Neural cell (in vitro differentiated cells): ENCODE results near the gene USP25. TPM values are rescaled to one million over a fixed set of nuclear protein-coding genes. Genes with fewer than 3 reads are reported as not detected.

ENCODE experiments used
- H2AFZ ChIP-seq: fragments of 200-600, 300-800 bp; sonication (generic), shearing (Covaris generic); 2 replicates; pipeline ENCODE4 v1.6.0; 2014; ENCODE audit warnings: low read depth, mild to moderate bottlenecking, antibody characterized with exemption, low read length, moderate library complexity
- H3F3A ChIP-seq: fragments of 200-600 bp; shearing (Covaris generic); 2 replicates; pipeline ENCODE4 v1.6.1; 2016; ENCODE audit warnings: mild to moderate bottlenecking, moderate library complexity, mixed read lengths, antibody characterized with exemption, low read length; ENCODE audit not compliant: insufficient read depth, poor library complexity, severe bottlenecking
- H3K27ac ChIP-seq: fragments of 200-600, 300-800 bp; sonication (generic), shearing (Covaris generic); 2 replicates; pipeline ENCODE4 v1.5.1; 2014; ENCODE audit warnings: mild to moderate bottlenecking, low read length, moderate library complexity
- H3K27me3 ChIP-seq: fragments of 300-800, 200-600 bp; sonication (generic), shearing (Covaris generic); 2 replicates; pipeline ENCODE4 v1.6.0; 2014; ENCODE audit warnings: mild to moderate bottlenecking, low read depth, low read length, moderate library complexity; ENCODE audit not compliant: insufficient read depth
- H3K36me3 ChIP-seq: fragments of 300-800, 200-600 bp; sonication (generic), shearing (Covaris generic); 2 replicates; pipeline ENCODE4 v1.5.1; 2014; ENCODE audit warnings: mild to moderate bottlenecking, antibody characterized with exemption, low read length, moderate library complexity; ENCODE audit not compliant: insufficient read depth
- H3K4me2 ChIP-seq: fragments of 300-800, 200-600 bp; sonication (generic), shearing (Covaris generic); 2 replicates; pipeline ENCODE4 v1.6.0; 2014; ENCODE audit warnings: mild to moderate bottlenecking, low read length
- H3K4me3 ChIP-seq: fragments of 300-800, 200-600 bp; sonication (generic), shearing (Covaris generic); 2 replicates; pipeline ENCODE4 v1.5.1; 2014; ENCODE audit warnings: mild to moderate bottlenecking, low read length, moderate library complexity
- H3K79me2 ChIP-seq: fragments of 200-600 bp; shearing (Covaris generic); replicated peaks from 2 replicates; pipeline ENCODE4 v1.6.0; 2014; ENCODE audit warnings: mild to moderate bottlenecking, low read length, moderate library complexity; ENCODE audit not compliant: insufficient read depth
- H3K9ac ChIP-seq: fragments of 300-800, 200-600 bp; sonication (generic), shearing (Covaris generic); 2 replicates; pipeline ENCODE4 v1.6.1; 2016; ENCODE audit warnings: mild to moderate bottlenecking, low read length, mixed read lengths
- H3K9me2 ChIP-seq: fragments of 200-600 bp; shearing (Covaris generic); 2 replicates; pipeline ENCODE4 v1.6.1; 2016; ENCODE audit warnings: mild to moderate bottlenecking, low read length, mixed read lengths; ENCODE audit not compliant: insufficient read depth
- H3K9me3 ChIP-seq: fragments of 200-600, 300-800 bp; sonication (generic), shearing (Covaris generic); 2 replicates; pipeline ENCODE4 v1.6.1; 2016; ENCODE audit warnings: mild to moderate bottlenecking, mixed run types, low read length, moderate library complexity, mixed read lengths
- H4K20me1 ChIP-seq: fragments of 200-600 bp; shearing (Covaris generic); 2 replicates; pipeline ENCODE4 v1.6.1; 2016; ENCODE audit warnings: mild to moderate bottlenecking, mixed run types; ENCODE audit not compliant: insufficient read depth
- EP300 ChIP-seq: fragments of 450-650 bp; conservative IDR thresholded peaks from 2 replicates; pipeline ENCODE4 v1.6.1; 2014; ENCODE audit warnings: antibody characterized with exemption, mild to moderate bottlenecking, moderate library complexity; ENCODE audit not compliant: poor library complexity, severe bottlenecking
- EZH2 ChIP-seq: fragments of 200-600, 300-800 bp; shearing (Covaris generic), sonication (generic); IDR thresholded peaks from 2 replicates; pipeline ENCODE4 v1.6.1; 2014; ENCODE audit warnings: antibody characterized with exemption, low read length, borderline replicate concordance, mild to moderate bottlenecking; ENCODE audit not compliant: insufficient read depth, poor library complexity, severe bottlenecking
- MXI1 ChIP-seq: fragments of 450-650 bp; conservative IDR thresholded peaks from 2 replicates; pipeline ENCODE4 v1.6.1; 2014; ENCODE audit warnings: antibody characterized with exemption, mild to moderate bottlenecking; ENCODE audit not compliant: poor library complexity, severe bottlenecking
- POLR2AphosphoS5 ChIP-seq: IDR thresholded peaks from 2 replicates; pipeline ENCODE4 v1.6.1; 2012
- RAD21 ChIP-seq: fragments of 450-650 bp; conservative IDR thresholded peaks from 2 replicates; pipeline ENCODE4 v1.6.1; 2014; ENCODE audit warnings: antibody characterized with exemption, mild to moderate bottlenecking, moderate library complexity
- SMC3 ChIP-seq: fragments of 450-650 bp; conservative IDR thresholded peaks from 2 replicates; pipeline ENCODE4 v1.6.1; 2014; ENCODE audit warnings: antibody characterized with exemption, mild to moderate bottlenecking, moderate library complexity; ENCODE audit not compliant: poor library complexity
- TAF1 ChIP-seq: IDR thresholded peaks from 2 replicates; pipeline ENCODE4 v1.6.1; 2012; ENCODE audit warnings: low read depth
- polyA plus RNA-seq: library from polyadenylated mRNA; depleted of rRNA; stranded (reverse); fragments of >200 nt; gene quantifications from 2 replicates; pipeline ENCODE4 v1.2.3, GENCODE V29; 2014
- TF ChIP-seq, protein P1 (sequence below): fragments of 450-650 bp; IDR thresholded peaks from 2 replicates; pipeline ENCODE4 v1.5.1; 2014; ENCODE audit warnings: antibody characterized with exemption, mild to moderate bottlenecking, moderate library complexity; ENCODE audit not compliant: poor library complexity, severe bottlenecking
- TF ChIP-seq, protein P2 (sequence below): IDR thresholded peaks from 2 replicates; pipeline ENCODE4 v1.6.1; 2012; ENCODE audit warnings: borderline replicate concordance

The USP25 gene
- polyA plus RNA-seq, 1 donor from 2014 or later, result 19.2 TPM

- Histone ChIP-seq H3K79me2 (no peaks in the 10 kb centered on the region), H3K4me3 (no peak overlapping the region), H3K4me2 (no peak overlapping the region), H3K9me2 (no peaks in the 10 kb centered on the region), H3K27ac (no peak overlapping the region), H4K20me1 (no peaks in the 10 kb centered on the region), H3F3A (no peaks in the 10 kb centered on the region), H3K27me3 (no peaks in the 10 kb centered on the region), H3K36me3 (no peaks in the 10 kb centered on the region), H3K9me3 (no peaks in the 10 kb centered on the region), H3K9ac (no peak overlapping the region), H2AFZ (no peak overlapping the region)
- TF ChIP-seq, protein P1, sequence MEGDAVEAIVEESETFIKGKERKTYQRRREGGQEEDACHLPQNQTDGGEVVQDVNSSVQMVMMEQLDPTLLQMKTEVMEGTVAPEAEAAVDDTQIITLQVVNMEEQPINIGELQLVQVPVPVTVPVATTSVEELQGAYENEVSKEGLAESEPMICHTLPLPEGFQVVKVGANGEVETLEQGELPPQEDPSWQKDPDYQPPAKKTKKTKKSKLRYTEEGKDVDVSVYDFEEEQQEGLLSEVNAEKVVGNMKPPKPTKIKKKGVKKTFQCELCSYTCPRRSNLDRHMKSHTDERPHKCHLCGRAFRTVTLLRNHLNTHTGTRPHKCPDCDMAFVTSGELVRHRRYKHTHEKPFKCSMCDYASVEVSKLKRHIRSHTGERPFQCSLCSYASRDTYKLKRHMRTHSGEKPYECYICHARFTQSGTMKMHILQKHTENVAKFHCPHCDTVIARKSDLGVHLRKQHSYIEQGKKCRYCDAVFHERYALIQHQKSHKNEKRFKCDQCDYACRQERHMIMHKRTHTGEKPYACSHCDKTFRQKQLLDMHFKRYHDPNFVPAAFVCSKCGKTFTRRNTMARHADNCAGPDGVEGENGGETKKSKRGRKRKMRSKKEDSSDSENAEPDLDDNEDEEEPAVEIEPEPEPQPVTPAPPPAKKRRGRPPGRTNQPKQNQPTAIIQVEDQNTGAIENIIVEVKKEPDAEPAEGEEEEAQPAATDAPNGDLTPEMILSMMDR, result no peak
- TF ChIP-seq MXI1, result no peak
- TF ChIP-seq, protein P2, sequence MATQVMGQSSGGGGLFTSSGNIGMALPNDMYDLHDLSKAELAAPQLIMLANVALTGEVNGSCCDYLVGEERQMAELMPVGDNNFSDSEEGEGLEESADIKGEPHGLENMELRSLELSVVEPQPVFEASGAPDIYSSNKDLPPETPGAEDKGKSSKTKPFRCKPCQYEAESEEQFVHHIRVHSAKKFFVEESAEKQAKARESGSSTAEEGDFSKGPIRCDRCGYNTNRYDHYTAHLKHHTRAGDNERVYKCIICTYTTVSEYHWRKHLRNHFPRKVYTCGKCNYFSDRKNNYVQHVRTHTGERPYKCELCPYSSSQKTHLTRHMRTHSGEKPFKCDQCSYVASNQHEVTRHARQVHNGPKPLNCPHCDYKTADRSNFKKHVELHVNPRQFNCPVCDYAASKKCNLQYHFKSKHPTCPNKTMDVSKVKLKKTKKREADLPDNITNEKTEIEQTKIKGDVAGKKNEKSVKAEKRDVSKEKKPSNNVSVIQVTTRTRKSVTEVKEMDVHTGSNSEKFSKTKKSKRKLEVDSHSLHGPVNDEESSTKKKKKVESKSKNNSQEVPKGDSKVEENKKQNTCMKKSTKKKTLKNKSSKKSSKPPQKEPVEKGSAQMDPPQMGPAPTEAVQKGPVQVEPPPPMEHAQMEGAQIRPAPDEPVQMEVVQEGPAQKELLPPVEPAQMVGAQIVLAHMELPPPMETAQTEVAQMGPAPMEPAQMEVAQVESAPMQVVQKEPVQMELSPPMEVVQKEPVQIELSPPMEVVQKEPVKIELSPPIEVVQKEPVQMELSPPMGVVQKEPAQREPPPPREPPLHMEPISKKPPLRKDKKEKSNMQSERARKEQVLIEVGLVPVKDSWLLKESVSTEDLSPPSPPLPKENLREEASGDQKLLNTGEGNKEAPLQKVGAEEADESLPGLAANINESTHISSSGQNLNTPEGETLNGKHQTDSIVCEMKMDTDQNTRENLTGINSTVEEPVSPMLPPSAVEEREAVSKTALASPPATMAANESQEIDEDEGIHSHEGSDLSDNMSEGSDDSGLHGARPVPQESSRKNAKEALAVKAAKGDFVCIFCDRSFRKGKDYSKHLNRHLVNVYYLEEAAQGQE, result no peak
- TF ChIP-seq EP300, result no peak
- TF ChIP-seq POLR2AphosphoS5, result no peak
- TF ChIP-seq TAF1, result no peak
Measured at GRCh38 chr21:15809065-15809464, 79.3 kb downstream of the USP25 start.

GRCh38 chr21:15809818-15810217 is 80.0 kb downstream of the USP25 start:
- no peaks in the 10 kb centered on the region for H3K9me3 ChIP-seq

More at GRCh38 chr21:15809818-15810217, 80.0 kb downstream of the USP25 start:
- Histone ChIP-seq H3K4me3 (no peak overlapping the region), H2AFZ (no peak overlapping the region), H3K9ac (no peak overlapping the region), H3K27me3 (no peaks in the 10 kb centered on the region), H3K9me2 (no peaks in the 10 kb centered on the region), H4K20me1 (no peaks in the 10 kb centered on the region), H3K36me3 (no peaks in the 10 kb centered on the region), H3K4me2 (no peak overlapping the region), H3K27ac (no peak overlapping the region), H3F3A (no peaks in the 10 kb centered on the region), H3K79me2 (no peaks in the 10 kb centered on the region)
- TF ChIP-seq EP300 (no peak), POLR2AphosphoS5 (no peak), MXI1 (no peak), TAF1 (no peak), RAD21 (no peak), EZH2 (no peak), SMC3 (no peak)
- TF ChIP-seq, protein P1, result no peak
- TF ChIP-seq, protein P2, result no peak
